KOPT-K1 (cell line): Measurements from ENCODE around the gene SLC4A2.
"Not testable (repeated sequence)": the region's sequence is repeated elsewhere in the genome, so short reads cannot be mapped to it uniquely, and the experiment has no call there.

Experiments used
- H3K27ac ChIP-seq: fragments of 200-600 bp; sonication (generic); 2 replicates; pipeline ENCODE4 v1.5.1; 2016; ENCODE audit warnings: antibody characterized with exemption, mild to moderate bottlenecking, low read depth, low read length; ENCODE audit not compliant: poor library complexity, severe bottlenecking
- H3K36me3 ChIP-seq: fragments of 200-600 bp; sonication (generic); 2 replicates; pipeline ENCODE4 v1.5.1; 2017; ENCODE audit warnings: antibody characterized with exemption, mild to moderate bottlenecking, low read length, moderate library complexity; ENCODE audit not compliant: insufficient read depth
- H3K9me3 ChIP-seq: fragments of 200-600 bp; sonication (generic); 2 replicates; pipeline ENCODE4 v1.5.1; 2017; ENCODE audit warnings: antibody characterized with exemption, low read length, mild to moderate bottlenecking; ENCODE audit not compliant: insufficient read depth, poor library complexity, severe bottlenecking

SLC4A2 gene

GRCh38 chr7:151034312-151035025, 24.9 kb upstream of the SLC4A2 start:
- H3K9me3 ChIP-seq = no peaks in the 10 kb centered on the region
- peaks cover 52% of the 10 kb centered on the region; the same call in 1 of the 2 replicates for H3K36me3 ChIP-seq
- no peak overlapping the region for H3K27ac ChIP-seq

DNA sequence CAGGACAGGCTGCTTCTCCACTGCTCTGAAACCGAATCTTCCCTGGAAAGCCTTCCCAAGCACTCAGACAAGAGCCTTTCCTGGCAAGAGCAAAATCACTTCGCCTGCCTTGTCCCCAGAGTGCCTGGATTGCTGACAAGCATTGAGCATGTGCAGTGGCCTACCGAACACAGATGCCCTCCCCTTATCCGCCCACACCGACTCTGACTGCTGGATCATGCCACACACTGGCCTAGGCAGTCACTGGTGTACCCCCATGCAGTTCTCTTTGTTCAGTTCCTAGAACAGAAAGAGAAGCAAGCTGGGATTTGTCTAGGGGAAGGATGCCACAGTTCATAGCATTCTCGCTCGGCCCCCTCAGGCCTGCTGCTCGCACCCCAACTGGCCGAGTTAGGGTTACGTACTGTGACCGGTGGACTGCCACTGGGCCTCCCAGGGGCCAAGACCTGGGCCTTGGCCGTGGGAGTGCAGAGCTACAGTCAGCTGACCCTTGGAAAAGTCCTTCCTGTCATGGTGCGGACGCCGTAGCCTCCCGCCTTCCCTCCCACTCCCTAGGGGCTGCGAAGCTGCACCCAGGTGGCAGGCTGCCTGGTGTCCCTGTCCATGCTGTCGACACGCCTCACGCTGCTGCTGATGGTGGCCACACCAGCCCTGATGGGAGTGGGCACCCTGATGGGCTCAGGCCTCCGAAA, 24.2 kb upstream of the SLC4A2 start:
- H3K27ac ChIP-seq = no peak overlapping the region

GRCh38 chr7:151035902-151036301, 23.5 kb upstream of the SLC4A2 start:
- Histone ChIP-seq H3K9me3 (no peaks in the 10 kb centered on the region), H3K27ac (no peak overlapping the region), H3K36me3 (peaks cover 52% of the 10 kb centered on the region; the same call in 1 of the 2 replicates)

More for the DNA sequence above, 24.2 kb upstream of the SLC4A2 start:
- Histone ChIP-seq H3K9me3 (no peaks in the 10 kb centered on the region), H3K36me3 (peaks cover 52% of the 10 kb centered on the region; the same call in 1 of the 2 replicates)

DNA sequence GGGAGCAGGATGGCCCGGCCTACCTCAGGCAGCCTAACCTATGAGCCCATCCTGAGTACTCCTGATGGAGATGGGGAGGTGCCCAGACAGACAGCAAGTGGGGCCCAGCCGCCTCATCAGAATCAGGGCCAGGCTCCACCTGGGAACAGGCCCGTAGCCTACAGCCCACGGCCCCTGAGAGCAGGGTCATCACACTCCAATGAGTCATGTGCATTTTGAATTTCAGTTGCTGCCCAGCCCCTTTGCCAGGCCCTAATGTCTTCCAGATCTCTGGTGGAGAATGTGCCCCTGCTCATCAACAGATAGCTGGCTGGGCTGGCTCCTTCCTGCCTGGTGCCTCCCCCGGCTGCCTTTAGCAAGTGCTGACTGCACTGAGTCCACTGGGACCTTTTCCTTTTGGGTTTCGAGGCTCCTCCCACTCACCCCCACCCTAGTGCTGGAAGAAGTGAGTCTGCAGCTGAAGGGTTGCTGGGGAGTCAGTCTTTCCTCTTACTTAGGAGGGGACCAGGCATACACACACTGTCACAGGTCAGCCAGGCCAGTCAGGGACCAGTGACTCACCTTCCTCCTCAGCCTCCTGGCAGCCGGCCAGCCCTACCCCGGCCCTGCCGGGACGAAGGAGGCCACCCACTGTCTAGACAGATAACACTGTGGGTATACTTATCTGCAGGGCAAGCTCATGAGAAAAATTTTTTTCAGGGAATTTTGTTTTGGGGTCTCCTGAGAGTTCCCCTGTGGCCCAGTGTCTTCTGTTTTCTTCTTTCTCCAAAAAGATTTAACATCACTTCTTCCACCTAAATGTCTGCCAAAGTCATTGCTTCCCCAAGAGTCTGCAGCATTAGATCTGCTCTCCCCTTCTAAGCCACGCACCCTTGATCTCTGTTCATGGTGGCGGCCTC, 20.2 kb upstream of the SLC4A2 start:
- Histone ChIP-seq H3K36me3 (peaks cover 49% of the 10 kb centered on the region; the same call in 1 of the 2 replicates), H3K9me3 (no peaks in the 10 kb centered on the region), H3K27ac (no peak overlapping the region)

- Histone ChIP-seq H3K36me3 (peaks cover 47% of the 10 kb centered on the region), H3K27ac (no peak overlapping the region)
These were observed 19.4 kb upstream of the SLC4A2 start for GRCh38 chr7:151039850-151040548.

GRCh38 chr7:151040616-151041375, 18.6 kb upstream of the SLC4A2 start:
- H3K27ac ChIP-seq = no peak overlapping the region
- H3K9me3 ChIP-seq = no peaks in the 10 kb centered on the region
- H3K36me3 ChIP-seq = peaks cover 47% of the 10 kb centered on the region

More at GRCh38 chr7:151039850-151040548, 19.4 kb upstream of the SLC4A2 start:
- no peaks in the 10 kb centered on the region for H3K9me3 ChIP-seq

DNA sequence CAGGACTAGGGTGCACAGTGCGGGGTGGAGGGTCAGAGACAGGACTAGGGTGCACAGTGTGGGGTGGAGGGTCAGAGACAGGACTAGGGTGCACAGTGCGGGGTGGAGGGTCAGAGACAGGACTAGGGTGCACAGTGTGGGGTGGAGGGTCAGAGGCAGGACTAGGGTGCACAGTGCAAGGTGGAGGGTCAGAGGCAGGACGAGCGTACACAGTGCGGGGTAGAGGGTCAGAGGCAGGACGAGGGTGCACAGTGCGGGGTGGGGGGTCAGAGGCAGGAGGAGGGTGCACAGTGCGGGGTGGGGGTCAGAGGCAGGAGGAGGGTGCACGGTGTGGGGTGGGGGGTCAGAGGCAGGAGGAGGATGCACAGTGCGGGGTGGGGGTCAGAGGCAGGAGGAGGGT, 15.9 kb upstream of the SLC4A2 start:
- H3K27ac ChIP-seq, H3K9me3 ChIP-seq: not testable (repeated sequence)
- H3K36me3 ChIP-seq = peaks cover 39% of the 10 kb centered on the region

GRCh38 chr7:151043959-151044358, 15.4 kb upstream of the SLC4A2 start:
- no peaks in the 10 kb centered on the region for H3K9me3 ChIP-seq
- peaks cover 39% of the 10 kb centered on the region for H3K36me3 ChIP-seq
- no peak overlapping the region for H3K27ac ChIP-seq

GRCh38 chr7:151045262-151045661, 14.1 kb upstream of the SLC4A2 start:
- Histone ChIP-seq H3K36me3 (peaks cover 39% of the 10 kb centered on the region), H3K27ac (no peak overlapping the region), H3K9me3 (no peaks in the 10 kb centered on the region)

GRCh38 chr7:151045967-151046366, 13.4 kb upstream of the SLC4A2 start:
- Histone ChIP-seq H3K36me3 (peaks cover 39% of the 10 kb centered on the region), H3K27ac (no peak overlapping the region), H3K9me3 (no peaks in the 10 kb centered on the region)

- Histone ChIP-seq H3K36me3 (peaks cover 36% of the 10 kb centered on the region), H3K9me3 (no peaks in the 10 kb centered on the region), H3K27ac (no peak overlapping the region)
These were observed 12.5 kb upstream of the SLC4A2 start for GRCh38 chr7:151046603-151047573.

DNA sequence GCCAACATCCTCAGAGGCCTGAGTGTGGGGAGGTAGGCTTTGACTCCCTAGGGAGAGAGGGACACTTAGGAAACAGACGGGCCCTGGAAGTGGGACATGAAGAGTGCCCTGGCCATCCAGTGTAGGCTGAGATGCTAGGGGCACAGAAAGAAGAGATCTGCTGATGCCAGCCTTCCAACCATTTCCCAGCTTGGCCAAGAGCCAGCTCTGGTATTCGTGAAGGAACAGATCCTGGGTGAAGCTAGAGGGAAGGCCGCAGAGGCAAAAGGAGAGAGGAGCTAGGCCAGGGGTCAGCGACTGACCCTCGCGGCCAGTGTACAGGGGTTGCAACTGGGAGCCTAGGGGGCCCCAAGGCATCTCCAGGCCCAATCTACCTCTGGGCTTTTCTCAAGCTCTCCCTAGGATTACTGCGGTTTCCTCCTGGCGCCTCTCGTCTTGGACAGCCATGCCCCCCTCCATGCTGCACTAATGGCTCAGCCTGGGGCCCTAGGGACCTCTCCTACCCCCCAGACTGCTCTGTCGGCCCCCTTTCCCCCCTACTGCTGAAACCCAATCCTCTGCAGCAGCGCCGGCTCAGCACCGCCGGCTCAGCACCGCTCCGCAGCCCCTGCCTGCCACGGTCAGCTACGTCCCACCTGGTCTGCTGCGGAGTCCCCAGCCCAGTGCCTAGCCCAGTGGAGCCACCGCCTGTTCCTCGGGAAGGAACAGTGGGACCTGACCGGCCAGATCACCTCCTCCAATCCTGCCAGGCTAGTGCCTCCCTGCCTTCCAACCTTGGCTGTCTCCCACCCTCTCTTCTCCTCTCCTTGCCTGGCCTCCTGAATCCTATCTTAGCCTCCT, 11.2 kb upstream of the SLC4A2 start, which contains the start of gene ASIC3:
Gene ASIC3, plus strand, starts transcription at position 556 of the 840 bp plus-strand sequence. CDS start 355 bp downstream, outside the sequence.
- no peak within 1 kb of the TSS for H3K27ac ChIP-seq

More for the DNA sequence above, 11.2 kb upstream of the SLC4A2 start, which contains the start of gene ASIC3:
- peaks cover 24% of the 10 kb centered on the region for H3K36me3 ChIP-seq
- no peaks in the 10 kb centered on the region for H3K9me3 ChIP-seq
